Tibial artery (tissue), 4 donors: ENCODE results near the gene BABAM2.
A peak's percentile ranks its signal among the peaks of the same experiment; 100 is the strongest.
"Not testable (repeated sequence)": the region's sequence is repeated elsewhere in the genome, so short reads cannot be mapped to it uniquely, and the experiment has no call there.

ENCODE experiments used
- DNase-seq, 2 donors: peaks; one replicate each; pipeline ENCODE4 v3.0.0-alpha.2; 2019
- H3K27ac ChIP-seq, 2 donors: fragments of 200-600 bp; sonication (generic) in 1 of 2; 1 replicate in 1 of 2; 2 replicates in 1 of 2; pipeline ENCODE4 v1.5.1; 2018 to 2019; ENCODE audit warnings: mild to moderate bottlenecking in 1 of 2
- H3K27me3 ChIP-seq, 2 donors: fragments of 200-600 bp; sonication (generic) in 1 of 2; one replicate each; pipeline versions ENCODE4 v1.5.1 to v1.6.0; 2016 to 2019
- H3K36me3 ChIP-seq, 3 donors: fragments of 200-600 bp; sonication (generic) in 2 of 3; one replicate each; pipeline ENCODE4 v1.5.1; 2016 to 2019; ENCODE audit warnings: mild to moderate bottlenecking in 2 of 3
- H3K4me1 ChIP-seq, 4 donors: fragments of 200-600 bp; sonication (generic) in 2 of 4; 1 replicate in 3 of 4; 2 replicates in 1 of 4; pipeline ENCODE4 v1.5.1; 2016 to 2019
- H3K4me3 ChIP-seq, 2 donors: fragments of 200-600 bp; sonication (generic) in 1 of 2; 1 replicate in 1 of 2; 2 replicates in 1 of 2; pipeline ENCODE4 v1.5.1; 2018 to 2019; ENCODE audit warnings: mild to moderate bottlenecking in 2 of 2
- H3K9me3 ChIP-seq, 3 donors: fragments of 200-600 bp; sonication (generic) in 1 of 3; one replicate each; pipeline ENCODE4 v1.5.1; 2016 to 2019
- intact Hi-C: fragments of 100-400 bp; cut with DNase I; formaldehyde crosslinking; loops from one replicate; pipeline ENCODE4 v1.15.0; 2023; ENCODE audit warnings: low total_unique reads
- TF ChIP-seq, protein P1 (sequence below), 2 experiments: fragments of 200-600 bp in 1 of 2; fragments of 450-650 bp in 1 of 2; IDR thresholded peaks; one replicate each; pipeline ENCODE4 v1.5.1; 2017 to 2019; ENCODE audit warnings: antibody characterized with exemption in 2 of 2, mild to moderate bottlenecking in 1 of 2, moderate library complexity in 1 of 2

The BABAM2 gene

DNA sequence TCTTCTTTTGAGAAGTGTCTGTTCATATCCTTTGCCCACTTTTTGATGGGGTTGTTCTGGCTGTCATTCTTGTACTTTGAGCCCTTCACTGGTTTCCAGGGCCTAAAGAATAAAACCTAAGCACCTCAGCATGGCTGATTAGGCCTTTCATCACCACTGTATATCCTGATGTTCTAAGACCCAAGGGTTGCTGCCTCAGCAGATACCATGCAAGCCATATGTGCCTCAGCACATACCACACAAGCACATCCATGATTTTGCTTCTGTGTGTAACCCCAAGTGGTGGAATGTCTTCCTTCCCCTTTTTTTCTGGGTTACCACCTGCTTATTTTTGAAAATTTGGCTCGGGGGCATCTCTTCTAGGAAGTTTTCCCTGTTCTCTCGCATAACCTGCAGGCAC lies 11.7 kb upstream of the BABAM2 start:
- TF ChIP-seq, protein P1, sequence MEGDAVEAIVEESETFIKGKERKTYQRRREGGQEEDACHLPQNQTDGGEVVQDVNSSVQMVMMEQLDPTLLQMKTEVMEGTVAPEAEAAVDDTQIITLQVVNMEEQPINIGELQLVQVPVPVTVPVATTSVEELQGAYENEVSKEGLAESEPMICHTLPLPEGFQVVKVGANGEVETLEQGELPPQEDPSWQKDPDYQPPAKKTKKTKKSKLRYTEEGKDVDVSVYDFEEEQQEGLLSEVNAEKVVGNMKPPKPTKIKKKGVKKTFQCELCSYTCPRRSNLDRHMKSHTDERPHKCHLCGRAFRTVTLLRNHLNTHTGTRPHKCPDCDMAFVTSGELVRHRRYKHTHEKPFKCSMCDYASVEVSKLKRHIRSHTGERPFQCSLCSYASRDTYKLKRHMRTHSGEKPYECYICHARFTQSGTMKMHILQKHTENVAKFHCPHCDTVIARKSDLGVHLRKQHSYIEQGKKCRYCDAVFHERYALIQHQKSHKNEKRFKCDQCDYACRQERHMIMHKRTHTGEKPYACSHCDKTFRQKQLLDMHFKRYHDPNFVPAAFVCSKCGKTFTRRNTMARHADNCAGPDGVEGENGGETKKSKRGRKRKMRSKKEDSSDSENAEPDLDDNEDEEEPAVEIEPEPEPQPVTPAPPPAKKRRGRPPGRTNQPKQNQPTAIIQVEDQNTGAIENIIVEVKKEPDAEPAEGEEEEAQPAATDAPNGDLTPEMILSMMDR (IDR thresholded peaks at IDR 0.05) = no peak
- no peaks in the 10 kb centered on the region for H3K4me1 ChIP-seq
- intact Hi-C loops = no loop called here

DNA sequence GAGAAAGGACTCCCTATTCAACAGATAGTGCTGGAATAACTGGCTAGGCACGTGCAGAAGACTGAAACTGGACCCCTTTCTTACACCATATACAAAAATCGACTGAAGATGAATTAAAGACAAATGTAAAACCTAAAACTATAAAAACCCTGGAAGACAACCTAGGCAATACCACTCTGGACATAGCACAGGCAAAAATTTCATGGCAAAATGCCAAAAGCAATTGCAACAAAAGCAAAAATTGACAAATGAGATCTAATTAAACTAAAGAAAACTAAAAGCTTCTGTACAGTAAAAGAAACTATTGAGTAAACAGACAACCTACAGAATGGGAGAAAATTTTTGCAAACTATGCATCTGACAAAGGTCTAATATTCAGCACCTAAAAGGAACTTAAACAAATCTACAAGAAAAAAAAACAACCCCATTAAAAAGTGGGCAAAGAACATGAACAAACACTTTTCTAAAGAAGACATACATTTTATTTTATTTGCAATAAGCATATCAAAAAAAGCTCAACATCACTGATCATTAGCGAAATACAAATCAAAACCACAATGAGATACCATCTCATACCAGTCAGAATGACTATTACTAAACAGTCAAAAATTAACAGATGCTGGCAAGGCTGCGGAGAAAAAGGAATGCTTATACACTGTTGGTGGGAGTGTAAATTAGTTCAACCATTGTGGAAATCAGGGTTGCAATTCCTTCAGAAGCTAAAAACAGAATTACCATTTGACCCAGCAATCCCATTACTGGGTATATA lies 8.5 kb upstream of the BABAM2 start:
- not testable (repeated sequence) for H3K9me3 ChIP-seq, H3K27ac ChIP-seq, DNase-seq, H3K27me3 ChIP-seq, H3K4me3 ChIP-seq, H3K36me3 ChIP-seq
- H3K4me1 ChIP-seq = peaks cover 0 to 13% (median 0%) of the 10 kb centered on the region in 4 donors
- intact Hi-C loops = loop anchor here (10.0 kb wide), 1 partner anchor 57 kb away; no protein-coding TSS in a partner anchor

More for the DNA sequence above, 11.7 kb upstream of the BABAM2 start:
- no peaks in the 10 kb centered on the region for H3K9me3 ChIP-seq
- no peaks in the 10 kb centered on the region for H3K36me3 ChIP-seq
- no peaks in the 10 kb centered on the region for H3K27me3 ChIP-seq
- DNase-seq = no peak
- no peak overlapping the region for H3K4me3 ChIP-seq
- no peak overlapping the region for H3K27ac ChIP-seq

DNA sequence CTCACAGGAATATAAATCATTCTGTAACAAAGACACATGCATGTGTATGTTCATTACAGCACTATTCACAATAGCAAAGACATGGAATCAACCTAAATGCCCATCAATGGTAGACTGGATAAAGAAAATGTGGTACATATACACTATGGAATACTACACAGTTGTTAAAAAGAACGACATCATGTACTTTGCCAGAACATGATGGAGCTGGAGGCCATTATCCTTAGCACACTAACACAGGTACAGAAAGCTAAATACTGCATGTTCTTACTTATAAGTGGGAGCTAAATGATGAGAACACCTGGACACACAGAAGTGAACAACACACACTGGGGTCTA lies 8.0 kb upstream of the BABAM2 start:
- not testable (repeated sequence) for H3K27ac ChIP-seq, DNase-seq, H3K4me3 ChIP-seq, H3K36me3 ChIP-seq, H3K9me3 ChIP-seq, H3K27me3 ChIP-seq
- H3K4me1 ChIP-seq = peaks cover 0 to 19% (median 0%) of the 10 kb centered on the region in 4 donors
- intact Hi-C loops = loop anchor here (10.0 kb wide), 1 partner anchor 58 kb away; no protein-coding TSS in a partner anchor

DNA sequence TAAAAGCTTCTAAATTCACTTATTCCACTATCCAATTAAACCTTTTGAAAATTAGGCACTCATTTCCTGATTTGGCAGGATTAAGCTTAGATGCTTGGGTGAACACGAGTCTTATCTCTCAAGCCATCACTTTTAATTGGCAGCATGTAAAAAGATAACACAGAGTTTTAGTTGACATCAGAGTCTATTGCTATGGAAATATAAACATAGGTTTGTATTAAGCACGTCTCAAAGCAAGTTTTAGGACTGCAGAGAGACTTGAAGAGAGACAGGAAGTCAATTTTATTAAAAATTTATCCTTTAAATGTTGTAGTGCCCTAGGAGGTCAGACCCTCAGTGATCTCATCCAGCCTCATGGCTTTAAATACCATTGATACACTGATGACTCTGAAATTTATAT lies 5.9 kb upstream of the BABAM2 start:
- Histone ChIP-seq H3K27me3 (no peaks in the 10 kb centered on the region), H3K9me3 (no peaks in the 10 kb centered on the region), H3K36me3 (no peaks in the 10 kb centered on the region), H3K27ac (peak overlapping the region in 1 of 2 donors; percentile 90), H3K4me3 (no peak overlapping the region), H3K4me1 (peaks cover 0 to 39% (median 15%) of the 10 kb centered on the region in 4 donors)
- intact Hi-C loops = loop anchor here (10.0 kb wide), 1 partner anchor 60 kb away; no protein-coding TSS in a partner anchor
- TF ChIP-seq, protein P1 (IDR thresholded peaks at IDR 0.05) = no peak
- no peak for DNase-seq

DNA sequence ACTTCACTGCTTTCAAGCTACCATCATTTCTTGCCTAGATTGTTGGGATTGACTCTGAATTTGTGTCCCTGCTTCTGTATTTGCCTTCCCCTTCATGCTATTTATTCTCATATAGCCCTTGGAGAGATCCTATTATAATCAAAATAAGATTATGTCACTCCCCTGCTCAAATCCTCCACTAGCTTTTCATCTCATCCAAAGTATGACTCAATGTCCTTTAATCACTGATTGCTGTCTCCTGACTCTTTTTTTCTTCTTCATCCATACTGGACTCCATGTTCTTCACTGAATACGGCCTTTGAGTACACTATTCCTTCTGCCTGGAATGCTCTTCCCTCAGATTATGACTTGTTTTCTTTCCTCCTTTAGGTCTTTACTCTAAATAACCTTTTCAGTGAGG lies 5.3 kb upstream of the BABAM2 start:
- intact Hi-C loops = loop anchor here (10.0 kb wide), 1 partner anchor 60 kb away; no protein-coding TSS in a partner anchor
- no peaks in the 10 kb centered on the region for H3K27me3 ChIP-seq

DNA sequence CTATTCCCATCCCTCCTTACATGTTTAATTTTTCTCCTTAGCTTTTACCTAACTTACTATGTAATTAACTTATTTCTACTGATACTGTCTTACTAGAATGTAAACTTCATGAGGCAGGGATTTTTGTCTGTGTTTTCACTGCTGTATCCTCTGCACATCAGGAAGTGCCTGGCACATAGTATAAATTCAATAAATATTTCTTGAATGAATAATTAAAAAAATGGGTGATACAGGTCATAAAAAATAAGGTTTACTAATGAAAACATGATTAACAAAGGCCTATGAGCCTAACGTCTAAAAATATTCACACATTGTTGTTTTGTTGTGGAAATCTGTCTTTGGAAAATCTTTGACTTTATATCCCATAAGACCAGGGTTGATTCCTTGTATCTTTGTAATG lies 4.9 kb upstream of the BABAM2 start:
- intact Hi-C loops = loop anchor here (10.0 kb wide), 1 partner anchor 61 kb away; no protein-coding TSS in a partner anchor
- Histone ChIP-seq H3K27me3 (no peaks in the 10 kb centered on the region), H3K9me3 (no peaks in the 10 kb centered on the region), H3K4me3 (no peak overlapping the region), H3K36me3 (no peaks in the 10 kb centered on the region), H3K27ac (peak overlapping the region in 1 of 2 donors; percentile 90), H3K4me1 (peaks cover 0 to 42% (median 17%) of the 10 kb centered on the region in 4 donors)
- TF ChIP-seq, protein P1 (IDR thresholded peaks at IDR 0.05) = no peak
- no peak for DNase-seq

More for the DNA sequence above, 5.3 kb upstream of the BABAM2 start:
- no peaks in the 10 kb centered on the region for H3K36me3 ChIP-seq
- H3K9me3 ChIP-seq = no peaks in the 10 kb centered on the region
- no peak for DNase-seq
- TF ChIP-seq, protein P1 (IDR thresholded peaks at IDR 0.05) = no peak
- H3K27ac ChIP-seq = peak overlapping the region in 1 of 2 donors; percentile 90
- peaks cover 0 to 42% (median 17%) of the 10 kb centered on the region in 4 donors for H3K4me1 ChIP-seq
- no peak overlapping the region for H3K4me3 ChIP-seq
